Stimulated activated CD4-positive, alpha-beta T cell treated with anti-CD3 and anti-CD28 coated beads, Interleukin-15, amount 100 ng/mL, for 1 hour (primary cell): ENCODE data around the gene TGIF1.
A peak's percentile ranks its signal among the peaks of the same experiment; 100 is the strongest.

Experiments used
- DNase-seq, 2 donors: peaks; one replicate each; pipeline ENCODE4 v3.0.0-alpha.2; 2020; ENCODE audit warnings: low read depth in 1 of 2, low spot score in 1 of 2

Gene TGIF1

DNA sequence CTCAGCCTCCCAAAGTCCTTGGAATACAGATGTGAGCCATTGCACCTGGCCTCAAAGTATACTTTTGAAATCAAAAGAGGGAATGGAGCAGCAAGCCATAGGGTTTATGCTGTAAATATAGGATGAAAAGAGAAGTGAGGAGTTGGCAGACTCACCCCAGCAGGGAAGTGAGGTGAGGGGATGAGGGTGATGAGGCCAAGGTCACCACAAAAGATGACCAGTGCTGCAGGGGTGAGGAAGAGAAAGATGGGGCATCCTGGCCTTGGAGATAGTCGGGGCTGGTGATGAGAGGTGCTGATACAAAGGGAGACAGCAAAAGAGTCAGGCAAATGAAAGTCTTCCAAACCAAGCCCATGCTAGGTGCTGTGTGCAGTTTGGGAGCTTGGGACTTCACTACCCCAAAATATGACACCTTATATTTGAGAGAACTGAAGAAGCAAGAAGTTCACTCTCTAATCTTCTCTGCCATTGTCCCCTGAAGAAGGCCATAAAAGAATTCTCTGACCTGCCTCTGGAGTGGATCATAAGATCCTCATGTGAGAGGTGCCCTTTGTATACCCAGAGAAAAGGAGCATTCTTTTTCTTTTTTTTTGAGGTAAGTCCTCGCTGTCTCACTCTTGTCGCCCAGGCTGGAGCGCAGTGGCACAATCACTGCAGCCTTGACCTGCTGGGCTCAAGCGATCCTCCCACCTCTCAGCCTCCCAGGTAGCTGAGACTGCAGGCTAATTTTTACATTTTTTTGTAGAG lies 31.0 kb downstream of the TGIF1 start:
- no peak for DNase-seq

DNA sequence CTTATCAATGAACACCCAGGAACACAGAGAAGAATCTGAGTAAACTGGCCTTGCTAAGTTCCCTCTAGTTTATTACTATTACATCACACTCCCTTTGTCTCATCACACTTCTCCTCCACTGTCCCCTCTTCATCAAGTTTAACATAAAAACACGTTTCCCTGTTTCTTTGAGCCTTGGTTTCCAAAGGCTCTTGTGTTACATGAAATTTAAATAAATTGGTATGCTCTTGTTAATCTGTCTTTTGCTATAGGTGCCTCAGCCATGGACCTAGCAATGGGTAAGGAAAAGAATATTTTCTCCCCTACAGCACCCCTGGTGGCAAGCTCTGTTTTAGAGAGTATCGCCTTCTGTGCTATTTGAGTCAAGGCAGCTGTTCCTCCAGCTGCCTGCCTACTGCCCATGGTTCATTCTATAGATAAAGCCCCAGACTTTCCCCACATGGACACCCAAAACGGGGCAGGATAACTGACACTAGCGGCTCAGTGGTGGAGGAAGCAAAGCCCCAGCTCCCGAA lies 31.8 kb downstream of the TGIF1 start:
- no peak for DNase-seq

- DNase-seq = no peak
Measured at GRCh38 chr18:3482258-3482657, 32.3 kb downstream of the TGIF1 start.

GRCh38 chr18:3485153-3486149 lies 35.5 kb downstream of the TGIF1 start:
- DNase-seq = no peak

DNA sequence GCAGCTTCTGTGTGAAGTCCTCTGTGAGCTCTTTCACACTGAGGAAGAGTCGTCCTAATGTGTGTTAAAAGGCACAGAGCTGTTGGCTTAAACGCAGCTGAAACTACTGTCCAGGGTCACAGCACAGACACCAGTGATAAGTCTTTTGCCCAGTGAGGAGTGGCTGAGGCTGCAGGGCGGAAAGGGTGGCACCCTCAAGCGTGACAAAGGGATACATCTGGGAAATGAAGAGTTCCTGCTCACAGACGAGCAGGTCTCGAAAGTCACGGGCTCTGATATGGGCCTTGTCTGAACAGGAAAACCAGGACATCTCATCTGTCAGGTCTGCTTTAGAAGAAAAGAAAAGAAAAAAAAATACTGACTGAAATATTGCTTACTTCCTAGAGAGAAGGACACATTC lies 36.5 kb downstream of the TGIF1 start:
- no peak for DNase-seq

DNA sequence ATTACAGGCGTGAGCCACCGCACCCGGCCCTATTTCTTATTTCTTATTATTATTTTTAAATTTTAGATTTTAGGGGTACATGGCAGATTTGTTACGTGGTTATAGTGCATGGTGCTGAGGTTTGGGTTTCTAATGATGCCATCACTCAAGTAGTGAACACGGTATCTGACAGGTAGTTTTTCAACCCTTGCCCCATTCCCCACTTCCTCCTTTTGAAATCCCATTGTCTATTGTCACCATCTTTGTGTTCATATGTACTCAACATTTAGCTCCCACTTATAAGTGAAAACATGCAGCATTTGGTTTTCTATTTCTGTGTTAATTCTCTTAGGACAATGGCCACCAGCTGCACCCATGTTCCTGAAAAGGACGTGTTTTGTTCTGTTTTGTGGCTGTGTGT lies 39.5 kb downstream of the TGIF1 start:
- no peak for DNase-seq

GRCh38 chr18:3491981-3492555 lies 42.1 kb downstream of the TGIF1 start:
- no peak for DNase-seq

GRCh38 chr18:3492721-3493120 lies 42.7 kb downstream of the TGIF1 start:
- no peak for DNase-seq

DNA sequence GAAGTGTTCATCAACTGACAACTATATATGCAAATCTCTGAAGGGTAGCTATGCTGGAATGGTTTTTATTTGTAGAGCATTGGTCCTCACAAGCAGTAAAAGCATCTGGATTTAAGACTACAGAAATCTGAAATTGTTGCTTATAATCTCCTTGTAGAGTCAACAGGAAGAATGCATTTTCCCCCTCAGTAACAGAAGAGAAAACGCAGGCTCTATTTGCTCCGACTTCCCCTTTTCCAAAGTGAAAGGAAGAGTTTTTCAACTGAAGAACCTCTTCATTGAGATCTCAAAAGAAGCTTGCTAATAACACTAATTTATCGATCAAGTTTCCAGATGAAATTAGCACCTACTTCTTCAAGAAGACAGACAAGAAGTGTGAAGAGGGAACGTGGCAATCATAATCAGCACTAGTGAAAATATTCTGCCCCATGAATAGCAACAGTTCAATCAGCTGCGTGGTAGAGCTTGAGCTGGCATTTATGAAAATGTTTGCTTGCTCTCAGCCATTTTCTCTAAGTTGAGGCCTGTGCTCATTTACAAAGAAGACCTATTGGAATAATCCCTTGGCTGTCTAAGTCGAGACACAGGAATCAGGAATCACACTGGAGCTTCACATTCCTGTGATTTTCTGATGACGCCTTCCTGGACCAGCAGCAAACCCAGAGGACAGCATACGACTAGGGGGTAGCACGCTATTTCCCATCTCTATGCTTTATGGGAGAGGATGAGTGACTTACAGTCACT lies 43.7 kb downstream of the TGIF1 start:
- no peak for DNase-seq

GRCh38 chr18:3494245-3494526 lies 44.2 kb downstream of the TGIF1 start:
- no peak for DNase-seq

- DNase-seq = no peak
Measured at GRCh38 chr18:3494569-3494968, 44.6 kb downstream of the TGIF1 start.

- DNase-seq = no peak
Measured at GRCh38 chr18:3495691-3496430, 45.9 kb downstream of the TGIF1 start.

GRCh38 chr18:3498698-3499471 lies 48.9 kb downstream of the TGIF1 start:
- peak in 1 of 2 donors; percentile 2 for DNase-seq

DNA sequence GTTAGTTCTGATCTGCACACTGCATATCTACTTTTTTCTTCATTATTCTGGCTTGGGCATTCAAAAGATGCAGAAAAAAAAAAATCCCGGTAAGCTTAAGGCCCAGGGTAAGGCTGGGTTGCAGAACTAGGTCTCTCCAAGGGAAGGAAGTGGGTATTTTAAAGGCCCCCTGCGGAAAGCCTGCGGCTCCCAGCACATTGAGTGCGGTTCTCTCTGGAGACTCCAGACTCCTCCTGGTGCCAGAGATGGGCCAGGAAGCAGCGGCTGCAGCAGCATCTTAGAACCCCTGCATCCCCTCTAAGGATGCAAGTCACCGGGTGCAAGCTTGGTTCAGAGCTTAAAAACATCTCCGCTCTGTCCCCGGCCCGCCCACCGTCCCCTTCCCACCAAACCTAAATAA lies 49.5 kb downstream of the TGIF1 start:
- no peak for DNase-seq

DNA sequence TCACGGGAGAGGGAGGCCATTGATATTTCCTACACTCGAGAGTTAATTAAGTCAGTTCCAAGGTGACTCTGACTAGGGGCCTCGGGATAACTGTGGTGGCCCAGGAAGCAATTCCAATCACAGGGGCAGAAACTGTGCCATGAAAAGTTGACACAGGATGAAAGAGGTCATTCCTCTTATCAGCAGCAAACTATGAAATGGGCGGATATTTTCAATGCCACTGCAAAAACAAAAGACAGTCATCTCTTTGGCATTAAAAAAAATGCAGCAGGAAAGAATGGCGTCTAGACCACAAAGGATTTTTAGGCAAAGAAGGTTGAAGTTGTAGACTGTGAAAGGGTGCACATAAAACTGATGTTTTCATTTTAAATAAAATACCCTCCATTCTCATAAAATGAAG lies 50.0 kb downstream of the TGIF1 start:
- DNase-seq = no peak

- DNase-seq = no peak
Measured at GRCh38 chr18:3502650-3503049, 52.7 kb downstream of the TGIF1 start.

GRCh38 chr18:3504637-3505036 lies 54.7 kb downstream of the TGIF1 start:
- no peak for DNase-seq

DNA sequence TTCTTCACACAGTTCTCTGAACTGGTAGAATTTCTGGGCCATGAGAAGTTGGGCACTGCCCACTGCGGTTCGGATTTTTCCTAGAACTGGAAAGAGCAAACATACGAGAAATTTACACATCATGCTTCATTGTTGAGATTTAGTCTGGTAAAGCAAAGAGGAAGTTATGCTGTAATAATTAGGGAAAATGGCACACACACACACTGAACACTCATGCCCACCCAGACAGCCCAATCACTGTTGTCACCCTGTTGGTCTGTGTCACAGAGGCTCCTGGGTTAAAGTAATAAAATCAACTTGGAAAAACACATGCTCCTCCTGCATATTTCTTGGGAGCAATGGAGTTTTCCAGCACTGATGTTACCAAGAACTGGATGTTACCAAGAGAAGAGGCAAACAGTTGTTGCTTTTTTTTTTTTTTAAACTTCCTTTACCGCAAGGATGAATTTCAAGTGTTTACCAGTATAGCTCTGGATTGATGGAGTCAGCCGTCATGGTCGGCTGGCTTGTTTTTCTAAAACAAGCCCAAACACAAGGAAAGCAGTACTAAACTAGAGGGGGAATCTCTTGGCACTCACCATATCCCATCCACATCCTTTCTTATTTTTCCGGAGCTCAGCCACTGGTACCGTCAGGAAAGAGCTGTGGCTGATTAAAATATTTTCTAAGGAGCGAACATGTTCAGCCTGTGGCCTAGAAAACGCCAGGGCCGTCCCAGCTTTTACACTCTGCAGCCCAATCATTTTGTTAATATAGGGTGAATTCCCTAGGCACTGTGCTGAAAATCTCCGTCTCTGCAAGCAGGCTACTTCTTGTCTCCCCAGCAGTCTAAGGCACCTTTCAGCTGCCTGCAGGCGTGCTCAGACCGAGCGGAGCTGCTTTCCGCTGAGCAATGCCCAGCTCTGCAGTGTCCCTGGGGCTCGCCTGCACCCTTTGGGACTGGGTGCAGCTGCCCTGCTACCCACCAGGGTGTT lies 58.9 kb downstream of the TGIF1 start:
- DNase-seq = no peak
